K562 (cell line): ENCODE data around the gene GLIS1. TPM values are rescaled to one million over a fixed set of nuclear protein-coding genes. Genes with fewer than 3 reads are reported as not detected.

Experiments
- KDM2B ChIP-seq: fragments of 250-450 bp; sonication (Bioruptor Pico); IDR thresholded peaks from 2 replicates; pipeline ENCODE4 v1.8.0; 2021; ENCODE audit warnings: mild to moderate bottlenecking, moderate library complexity
- NELFE ChIP-seq: IDR thresholded peaks from 2 replicates; pipeline ENCODE4 v1.6.1; 2011; ENCODE audit warnings: mild to moderate bottlenecking; ENCODE audit not compliant: insufficient read depth, insufficient read length
- NFYB ChIP-seq: IDR thresholded peaks from 2 replicates; pipeline ENCODE4 v1.6.1; 2011; ENCODE audit warnings: mild to moderate bottlenecking, moderate library complexity; ENCODE audit not compliant: insufficient read length; ENCODE audit errors: extremely low read depth
- PATZ1 ChIP-seq: fragments of 250-450 bp; sonication (Bioruptor Pico); IDR thresholded peaks from 2 replicates; pipeline ENCODE4 v1.5.0; 2020; ENCODE audit warnings: mild to moderate bottlenecking, borderline replicate concordance
- POU5F1 ChIP-seq: fragments of 150-350 bp; IDR thresholded peaks from 2 replicates; pipeline ENCODE4 v1.6.1; 2014; ENCODE audit warnings: borderline replicate concordance, low read length, low read depth, mild to moderate bottlenecking; ENCODE audit not compliant: partially characterized antibody
- RAD21 ChIP-seq, 2 experiments: fragments of 250-450 bp in 1 of 2; fragments of 450-650 bp in 1 of 2; sonication (Bioruptor Pico) in 1 of 2; formaldehyde crosslinking in 1 of 2; IDR thresholded peaks in 1 of 2; conservative IDR thresholded peaks in 1 of 2; 2 replicates each; pipeline versions ENCODE4 v1.4.0 to v1.8.0; 2020 to 2022; ENCODE audit warnings: mild to moderate bottlenecking in 2 of 2, moderate library complexity in 1 of 2
- RBM22 ChIP-seq: fragments of 200-400 bp; formaldehyde crosslinking; IDR thresholded peaks from 2 replicates; pipeline ENCODE4 v1.6.1; 2018; ENCODE audit warnings: low read length, low read depth; ENCODE audit not compliant: poor library complexity, severe bottlenecking
- TBL1XR1 ChIP-seq, 2 experiments: IDR thresholded peaks; 2 replicates each; pipeline ENCODE4 v1.6.1; 2012; ENCODE audit warnings: improper control_type of control experiment in 2 of 2, low read length in 2 of 2, mild to moderate bottlenecking in 1 of 2
- ZFP91 ChIP-seq: sonication (generic); formaldehyde crosslinking; IDR thresholded peaks from 2 replicates; pipeline ENCODE4 v1.8.0; 2022; ENCODE audit warnings: mild to moderate bottlenecking, missing genetic modification reagents
- ZNF785 ChIP-seq: fragments of 250-450 bp; sonication (Bioruptor Pico); IDR thresholded peaks from 2 replicates; pipeline ENCODE4 v1.4.0; 2020; ENCODE audit warnings: mild to moderate bottlenecking
- polyA plus RNA-seq, 8 experiments: library from polyadenylated mRNA; depleted of rRNA in 4 of 8; stranded (reverse) in 5 of 8; unstranded in 3 of 8; fragments of >200 nt; fragmentation: Nextera tagmentation in 2 of 8; fragmentation: Illumina TruSeq in 1 of 8; extraction: Ambion mirVana in 2 of 8; extraction: Trizol in 1 of 8; gene quantifications; 2 replicates each; pipeline versions ENCODE4 v1.2.1 to v1.2.3, GENCODE V29; 2011 to 2014; ENCODE audit warnings: inconsistent platforms in 1 of 8, missing spikeins in 1 of 8
- total RNA-seq, 7 experiments: library from RNA; depleted of rRNA in 6 of 7; stranded (reverse); fragments of >200 nt in 6 of 7; fragmentation: Illumina TruSeq in 2 of 7; extraction: Trizol in 2 of 7; gene quantifications; 2 replicates each; pipeline versions ENCODE4 v1.2.1 to v1.2.3, GENCODE V29; 2011 to 2021; ENCODE audit warnings: low replicate concordance in 1 of 7

The GLIS1 gene
- total and polyA plus RNA-seq, 9 of the 15 experiments (the other 6 are each of a cell fraction or from before 2014, with no cell fraction given) = not detected

GRCh38 chr1:53593758-53594380, 145.1 kb downstream of the GLIS1 start (continued):
- TF ChIP-seq KDM2B (CRISPR knock-in tag) (no peak), NFYB (no peak), ZNF785 (CRISPR knock-in tag) (no peak), PATZ1 (CRISPR knock-in tag) (no peak), POU5F1 (no peak), TBL1XR1 (IDR thresholded peaks at IDR 0.05; ENCODE audit: low read length in 2 of 2) (no peak), NELFE (no peak), ZFP91 (no peak), RBM22 (no peak), RAD21 (CRISPR knock-in tag; conservative IDR thresholded peaks at IDR 0.05 in 1 of 2, IDR thresholded peaks at IDR 0.05 in 1 of 2) (peak; percentile 52 to 81; a peak in 3 of 4 replicates)
